HEK293 (cell line): Measurements from ENCODE around the gene THYN1.

ENCODE experiments used
- CTCF ChIA-PET: fragments of 350-600 bp; formaldehyde crosslinking; extraction: SDS; loops from one replicate; lab custom pipeline; 2021; ENCODE audit warnings: antibody characterized with exemption; lab: Yijun Ruan, JAX
- POLR2A ChIA-PET: fragments of 300-600 bp; formaldehyde crosslinking; extraction: SDS; loops from one replicate; lab custom pipeline; 2020; ENCODE audit warnings: antibody characterized with exemption, inconsistent platforms; lab: Yijun Ruan, JAX
- H3K27ac ChIP-seq: fragments of 200-500 bp; sonication (Bioruptor generic); 2 replicates; pipeline ENCODE4 v1.5.1; 2014; ENCODE audit warnings: low read depth, low read length, control low read depth, inconsistent platforms; ENCODE audit errors: extremely low read depth
- H3K36me3 ChIP-seq, 2 experiments: fragments of 200-500 bp in 1 of 2; sonication (Bioruptor generic) in 1 of 2; 1 replicate in 1 of 2; 2 replicates in 1 of 2; pipeline ENCODE4 v1.5.1; 2014 to 2017; ENCODE audit warnings: inconsistent platforms in 2 of 2, low read length in 2 of 2; ENCODE audit not compliant: control insufficient read depth in 2 of 2, insufficient read depth in 1 of 2
- H3K4me1 ChIP-seq: fragments of 200-500 bp; sonication (Bioruptor generic); 2 replicates; pipeline ENCODE4 v1.5.1; 2014; ENCODE audit warnings: mild to moderate bottlenecking, low read length, inconsistent platforms; ENCODE audit not compliant: control insufficient read depth, insufficient read depth
- H3K4me3 ChIP-seq: 2 replicates; pipeline ENCODE4 v1.5.1; 2011; ENCODE audit warnings: low read depth, mild to moderate bottlenecking, control low read depth, low read length, moderate library complexity
- H3K9me3 ChIP-seq: fragments of 200-500 bp; sonication (Bioruptor generic); 2 replicates; pipeline ENCODE4 v1.5.1; 2014; ENCODE audit warnings: low read depth, low read length, inconsistent platforms; ENCODE audit not compliant: control insufficient read depth, insufficient read depth
- BCL6B ChIP-seq: fragments of 450-650 bp; formaldehyde crosslinking; IDR thresholded peaks from 2 replicates; pipeline ENCODE4 v1.5.1; 2017; ENCODE audit warnings: missing biosample characterization, missing genetic modification characterization
- EGR2 ChIP-seq: fragments of 450-650 bp; formaldehyde crosslinking; IDR thresholded peaks from 2 replicates; pipeline ENCODE4 v1.5.1; 2016; ENCODE audit warnings: low read depth, missing biosample characterization, missing genetic modification characterization
- GLIS1 ChIP-seq: fragments of 450-650 bp; formaldehyde crosslinking; IDR thresholded peaks from 2 replicates; pipeline ENCODE4 v1.5.1; 2016; ENCODE audit warnings: missing biosample characterization, missing genetic modification characterization
- HIC1 ChIP-seq: fragments of 450-650 bp; formaldehyde crosslinking; IDR thresholded peaks from 2 replicates; pipeline ENCODE4 v1.5.1; 2016; ENCODE audit warnings: missing biosample characterization, missing genetic modification characterization
- HOXA7 ChIP-seq: sonication (generic); formaldehyde crosslinking; IDR thresholded peaks from 2 replicates; pipeline ENCODE4 v1.8.1; 2022; ENCODE audit warnings: missing genetic modification reagents, borderline replicate concordance
- HOXD13 ChIP-seq: sonication (generic); formaldehyde crosslinking; IDR thresholded peaks from 2 replicates; pipeline ENCODE4 v1.8.0; 2022; ENCODE audit warnings: missing genetic modification reagents, borderline replicate concordance
- KLF1 ChIP-seq: fragments of 450-650 bp; formaldehyde crosslinking; IDR thresholded peaks from 2 replicates; pipeline ENCODE4 v1.5.1; 2016; ENCODE audit warnings: missing biosample characterization, missing genetic modification characterization
- OVOL3 ChIP-seq: fragments of 450-650 bp; formaldehyde crosslinking; IDR thresholded peaks from 2 replicates; pipeline ENCODE4 v1.5.1; 2016; ENCODE audit warnings: missing biosample characterization, missing genetic modification characterization
- SALL2 ChIP-seq: fragments of 450-650 bp; formaldehyde crosslinking; IDR thresholded peaks from 2 replicates; pipeline ENCODE4 v1.5.0; 2017; ENCODE audit warnings: missing biosample characterization, mild to moderate bottlenecking, missing genetic modification characterization, borderline replicate concordance
- ZBTB20 ChIP-seq: fragments of 450-650 bp; formaldehyde crosslinking; IDR thresholded peaks from 2 replicates; pipeline ENCODE4 v1.5.1; 2016; ENCODE audit warnings: missing biosample characterization, missing genetic modification characterization
- ZNF18 ChIP-seq: fragments of 450-650 bp; formaldehyde crosslinking; IDR thresholded peaks from 2 replicates; pipeline ENCODE4 v1.5.1; 2016; ENCODE audit warnings: missing biosample characterization, missing genetic modification characterization
- ZNF2 ChIP-seq: fragments of 450-650 bp; formaldehyde crosslinking; IDR thresholded peaks from 2 replicates; pipeline ENCODE4 v1.5.1; 2016; ENCODE audit warnings: missing biosample characterization, missing genetic modification characterization
- ZNF24 ChIP-seq: fragments of 450-650 bp; formaldehyde crosslinking; IDR thresholded peaks from 2 replicates; pipeline ENCODE4 v1.5.1; 2016; ENCODE audit warnings: missing biosample characterization, missing genetic modification characterization
- ZNF335 ChIP-seq: fragments of 450-650 bp; formaldehyde crosslinking; conservative IDR thresholded peaks from 2 replicates; pipeline ENCODE4 v1.5.1; 2016; ENCODE audit warnings: missing biosample characterization, missing genetic modification characterization
- ZNF404 ChIP-seq: fragments of 450-650 bp; formaldehyde crosslinking; IDR thresholded peaks from 2 replicates; pipeline ENCODE4 v1.5.1; 2017; ENCODE audit warnings: missing biosample characterization, missing genetic modification characterization
- ZNF423 ChIP-seq: fragments of 450-650 bp; formaldehyde crosslinking; IDR thresholded peaks from 2 replicates; pipeline ENCODE4 v1.5.1; 2016; ENCODE audit warnings: missing biosample characterization, missing genetic modification characterization
- ZNF473 ChIP-seq: fragments of 450-650 bp; formaldehyde crosslinking; IDR thresholded peaks from 2 replicates; pipeline ENCODE4 v1.5.1; 2017; ENCODE audit warnings: missing biosample characterization, missing genetic modification characterization
- ZNF529 ChIP-seq: fragments of 450-650 bp; formaldehyde crosslinking; IDR thresholded peaks from 2 replicates; pipeline ENCODE4 v1.5.1; 2017; ENCODE audit warnings: missing genetic modification characterization, missing biosample characterization; ENCODE audit not compliant: insufficient replicate concordance
- ZNF664 ChIP-seq: fragments of 450-650 bp; formaldehyde crosslinking; IDR thresholded peaks from 2 replicates; pipeline ENCODE4 v1.5.1; 2016; ENCODE audit warnings: missing biosample characterization, missing genetic modification characterization
- ZNF670 ChIP-seq: fragments of 450-650 bp; formaldehyde crosslinking; IDR thresholded peaks from 2 replicates; pipeline ENCODE4 v1.5.1; 2016; ENCODE audit warnings: missing biosample characterization, missing genetic modification characterization, low read depth
- ZNF777 ChIP-seq: fragments of 450-650 bp; formaldehyde crosslinking; IDR thresholded peaks from 2 replicates; pipeline ENCODE4 v1.5.1; 2017; ENCODE audit warnings: missing biosample characterization, missing genetic modification characterization, borderline replicate concordance
- ZNF785 ChIP-seq: fragments of 450-650 bp; formaldehyde crosslinking; IDR thresholded peaks from 2 replicates; pipeline ENCODE4 v1.5.1; 2016; ENCODE audit warnings: missing biosample characterization, missing genetic modification characterization
- TF ChIP-seq, protein P1 (sequence below): fragments of 450-650 bp; formaldehyde crosslinking; IDR thresholded peaks from 2 replicates; pipeline ENCODE4 v1.5.1; 2016; ENCODE audit warnings: missing biosample characterization, missing genetic modification characterization

Gene THYN1

GRCh38 chr11:134216816-134217215 is 36.3 kb downstream of the THYN1 start:
- ChIA-PET POLR2A (interaction anchor here (0.5 kb wide), 1 partner anchor 1023 kb away, joined by 4 read pairs; no protein-coding TSS in a partner anchor), CTCF (no interaction called here)
- H3K9me3 ChIP-seq = no peaks in the 10 kb centered on the region
- H3K4me3 ChIP-seq = no peak overlapping the region
- peaks cover 28 to 88% of the 10 kb centered on the region in 2 experiments for H3K36me3 ChIP-seq
- TF ChIP-seq KLF1 (tag by site-specific recombination) = no peak
- no peak for TF ChIP-seq BCL6B
- TF ChIP-seq, protein P1, sequence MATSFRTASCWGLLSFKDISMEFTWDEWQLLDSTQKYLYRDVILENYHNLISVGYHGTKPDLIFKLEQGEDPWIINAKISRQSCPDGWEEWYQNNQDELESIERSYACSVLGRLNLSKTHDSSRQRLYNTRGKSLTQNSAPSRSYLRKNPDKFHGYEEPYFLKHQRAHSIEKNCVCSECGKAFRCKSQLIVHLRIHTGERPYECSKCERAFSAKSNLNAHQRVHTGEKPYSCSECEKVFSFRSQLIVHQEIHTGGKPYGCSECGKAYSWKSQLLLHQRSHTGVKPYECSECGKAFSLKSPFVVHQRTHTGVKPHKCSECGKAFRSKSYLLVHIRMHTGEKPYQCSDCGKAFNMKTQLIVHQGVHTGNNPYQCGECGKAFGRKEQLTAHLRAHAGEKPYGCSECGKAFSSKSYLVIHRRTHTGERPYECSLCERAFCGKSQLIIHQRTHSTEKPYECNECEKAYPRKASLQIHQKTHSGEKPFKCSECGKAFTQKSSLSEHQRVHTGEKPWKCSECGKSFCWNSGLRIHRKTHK = no peak
- no peak overlapping the region for H3K27ac ChIP-seq
- no peaks in the 10 kb centered on the region for H3K4me1 ChIP-seq

- TF ChIP-seq ZBTB20 (no peak), ZNF404 (no peak), ZNF529 (tag by site-specific recombination) (no peak), OVOL3 (tag by site-specific recombination) (no peak), HOXA7 (CRISPR knock-in tag) (no peak), ZNF18 (tag by site-specific recombination) (no peak), ZNF473 (no peak), HOXD13 (no peak), ZNF24 (tag by site-specific recombination) (no peak), ZNF423 (tag by site-specific recombination) (no peak), ZNF664 (no peak)
- H3K4me3 ChIP-seq = no peak overlapping the region
- no peaks in the 10 kb centered on the region for H3K4me1 ChIP-seq
- peaks cover 33 to 96% of the 10 kb centered on the region in 2 experiments for H3K36me3 ChIP-seq
- POLR2A ChIA-PET = no interaction called here
- no peak overlapping the region for H3K27ac ChIP-seq
- CTCF ChIA-PET = no interaction called here
- H3K9me3 ChIP-seq = no peaks in the 10 kb centered on the region
Observed at GRCh38 chr11:134215836-134216235, 37.3 kb downstream of the THYN1 start.

- Histone ChIP-seq H3K4me1 (no peaks in the 10 kb centered on the region), H3K4me3 (no peak overlapping the region), H3K36me3 (peaks cover 33 to 93% of the 10 kb centered on the region in 2 experiments), H3K9me3 (no peaks in the 10 kb centered on the region), H3K27ac (no peak overlapping the region)
- POLR2A ChIA-PET = no interaction called here
- CTCF ChIA-PET = interaction anchor here (0.7 to 2.5 kb wide), 10 partner anchors 9 to 260 kb away, joined by 3 to 12 read pairs (median 4); no protein-coding TSS in a partner anchor
- TF ChIP-seq ZNF777 (tag by site-specific recombination) = no peak
- TF ChIP-seq EGR2 (tag by site-specific recombination) = no peak
- no peak for TF ChIP-seq ZNF670 (tag by site-specific recombination)
- no peak for TF ChIP-seq ZNF335
- no peak for TF ChIP-seq ZNF785 (tag by site-specific recombination)
- no peak for TF ChIP-seq HIC1 (tag by site-specific recombination)
- no peak for TF ChIP-seq GLIS1 (tag by site-specific recombination)
- no peak for TF ChIP-seq SALL2 (tag by site-specific recombination)
- peak; percentile 79 for TF ChIP-seq ZNF2 (tag by site-specific recombination)
Observed at GRCh38 chr11:134207538-134208239, 45.5 kb downstream of the THYN1 start.
